Neural cell (in vitro differentiated cells): ENCODE results near the gene FRMD4A. TPM values are rescaled to one million over a fixed set of nuclear protein-coding genes. Genes with fewer than 3 reads are reported as not detected.

Experiments
- H2AFZ ChIP-seq: fragments of 200-600, 300-800 bp; sonication (generic), shearing (Covaris generic); 2 replicates; pipeline ENCODE4 v1.6.0; 2014; ENCODE audit warnings: low read depth, mild to moderate bottlenecking, antibody characterized with exemption, low read length, moderate library complexity
- H3F3A ChIP-seq: fragments of 200-600 bp; shearing (Covaris generic); 2 replicates; pipeline ENCODE4 v1.6.1; 2016; ENCODE audit warnings: mild to moderate bottlenecking, moderate library complexity, mixed read lengths, antibody characterized with exemption, low read length; ENCODE audit not compliant: insufficient read depth, poor library complexity, severe bottlenecking
- H3K27ac ChIP-seq: fragments of 200-600, 300-800 bp; sonication (generic), shearing (Covaris generic); 2 replicates; pipeline ENCODE4 v1.5.1; 2014; ENCODE audit warnings: mild to moderate bottlenecking, low read length, moderate library complexity
- H3K27me3 ChIP-seq: fragments of 300-800, 200-600 bp; sonication (generic), shearing (Covaris generic); 2 replicates; pipeline ENCODE4 v1.6.0; 2014; ENCODE audit warnings: mild to moderate bottlenecking, low read depth, low read length, moderate library complexity; ENCODE audit not compliant: insufficient read depth
- H3K36me3 ChIP-seq: fragments of 300-800, 200-600 bp; sonication (generic), shearing (Covaris generic); 2 replicates; pipeline ENCODE4 v1.5.1; 2014; ENCODE audit warnings: mild to moderate bottlenecking, antibody characterized with exemption, low read length, moderate library complexity; ENCODE audit not compliant: insufficient read depth
- H3K4me2 ChIP-seq: fragments of 300-800, 200-600 bp; sonication (generic), shearing (Covaris generic); 2 replicates; pipeline ENCODE4 v1.6.0; 2014; ENCODE audit warnings: mild to moderate bottlenecking, low read length
- H3K4me3 ChIP-seq: fragments of 300-800, 200-600 bp; sonication (generic), shearing (Covaris generic); 2 replicates; pipeline ENCODE4 v1.5.1; 2014; ENCODE audit warnings: mild to moderate bottlenecking, low read length, moderate library complexity
- H3K79me2 ChIP-seq: fragments of 200-600 bp; shearing (Covaris generic); replicated peaks from 2 replicates; pipeline ENCODE4 v1.6.0; 2014; ENCODE audit warnings: mild to moderate bottlenecking, low read length, moderate library complexity; ENCODE audit not compliant: insufficient read depth
- H3K9ac ChIP-seq: fragments of 300-800, 200-600 bp; sonication (generic), shearing (Covaris generic); 2 replicates; pipeline ENCODE4 v1.6.1; 2016; ENCODE audit warnings: mild to moderate bottlenecking, low read length, mixed read lengths
- H3K9me2 ChIP-seq: fragments of 200-600 bp; shearing (Covaris generic); 2 replicates; pipeline ENCODE4 v1.6.1; 2016; ENCODE audit warnings: mild to moderate bottlenecking, low read length, mixed read lengths; ENCODE audit not compliant: insufficient read depth
- H3K9me3 ChIP-seq: fragments of 200-600, 300-800 bp; sonication (generic), shearing (Covaris generic); 2 replicates; pipeline ENCODE4 v1.6.1; 2016; ENCODE audit warnings: mild to moderate bottlenecking, mixed run types, low read length, moderate library complexity, mixed read lengths
- H4K20me1 ChIP-seq: fragments of 200-600 bp; shearing (Covaris generic); 2 replicates; pipeline ENCODE4 v1.6.1; 2016; ENCODE audit warnings: mild to moderate bottlenecking, mixed run types; ENCODE audit not compliant: insufficient read depth
- CTCF ChIP-seq: fragments of 450-650 bp; IDR thresholded peaks from 2 replicates; pipeline ENCODE4 v1.5.1; 2014; ENCODE audit warnings: antibody characterized with exemption, mild to moderate bottlenecking, moderate library complexity; ENCODE audit not compliant: poor library complexity, severe bottlenecking
- EP300 ChIP-seq: fragments of 450-650 bp; conservative IDR thresholded peaks from 2 replicates; pipeline ENCODE4 v1.6.1; 2014; ENCODE audit warnings: antibody characterized with exemption, mild to moderate bottlenecking, moderate library complexity; ENCODE audit not compliant: poor library complexity, severe bottlenecking
- EZH2 ChIP-seq: fragments of 200-600, 300-800 bp; shearing (Covaris generic), sonication (generic); IDR thresholded peaks from 2 replicates; pipeline ENCODE4 v1.6.1; 2014; ENCODE audit warnings: antibody characterized with exemption, low read length, borderline replicate concordance, mild to moderate bottlenecking; ENCODE audit not compliant: insufficient read depth, poor library complexity, severe bottlenecking
- MXI1 ChIP-seq: fragments of 450-650 bp; conservative IDR thresholded peaks from 2 replicates; pipeline ENCODE4 v1.6.1; 2014; ENCODE audit warnings: antibody characterized with exemption, mild to moderate bottlenecking; ENCODE audit not compliant: poor library complexity, severe bottlenecking
- POLR2AphosphoS5 ChIP-seq: IDR thresholded peaks from 2 replicates; pipeline ENCODE4 v1.6.1; 2012
- RAD21 ChIP-seq: fragments of 450-650 bp; conservative IDR thresholded peaks from 2 replicates; pipeline ENCODE4 v1.6.1; 2014; ENCODE audit warnings: antibody characterized with exemption, mild to moderate bottlenecking, moderate library complexity
- REST ChIP-seq: IDR thresholded peaks from 2 replicates; pipeline ENCODE4 v1.6.1; 2012; ENCODE audit warnings: borderline replicate concordance
- SMC3 ChIP-seq: fragments of 450-650 bp; conservative IDR thresholded peaks from 2 replicates; pipeline ENCODE4 v1.6.1; 2014; ENCODE audit warnings: antibody characterized with exemption, mild to moderate bottlenecking, moderate library complexity; ENCODE audit not compliant: poor library complexity
- TAF1 ChIP-seq: IDR thresholded peaks from 2 replicates; pipeline ENCODE4 v1.6.1; 2012; ENCODE audit warnings: low read depth
- polyA minus RNA-seq: library from RNA; depleted of rRNA, polyadenylated mRNA; stranded (reverse); fragments of >200 nt; gene quantifications from 2 replicates; pipeline ENCODE4 v1.2.3, GENCODE V29; 2014
- polyA plus RNA-seq: library from polyadenylated mRNA; depleted of rRNA; stranded (reverse); fragments of >200 nt; gene quantifications from 2 replicates; pipeline ENCODE4 v1.2.3, GENCODE V29; 2014

FRMD4A gene
- polyA plus RNA-seq (36.5 and 41.4 TPM in 2 replicates), polyA minus RNA-seq (108 and 139 TPM in 2 replicates)

- Histone ChIP-seq H3K4me2 (no peak within 1 kb of the TSS), H2AFZ (no peak within 1 kb of the TSS), H3K4me3 (no peak within 1 kb of the TSS)
Observed at GRCh38 chr10:14330388-14331061, at the start of gene FRMD4A. FRMD4A (minus strand) TSS chr10:14330924.

More at GRCh38 chr10:14330388-14331061, at the start of gene FRMD4A:
- Histone ChIP-seq H3K9ac (no peak within 1 kb of the TSS), H3K27ac (no peak within 1 kb of the TSS), H3K9me2 (no peaks in the 10 kb centered on the region), H3K27me3 (no peaks in the 10 kb centered on the region), H3K9me3 (no peaks in the 10 kb centered on the region), H4K20me1 (no peaks in the 10 kb centered on the region), H3K79me2 (no peaks in the 10 kb centered on the region), H3K36me3 (no peaks in the 10 kb centered on the region), H3F3A (no peaks in the 10 kb centered on the region)
- TF ChIP-seq TAF1 (no peak), RAD21 (no peak), SMC3 (no peak), EZH2 (no peak), MXI1 (no peak), CTCF (no peak), POLR2AphosphoS5 (no peak), EP300 (no peak), REST (no peak)
